Stimulated activated CD4-positive, alpha-beta T cell treated with anti-CD3 and anti-CD28 coated beads, Interleukin-1b, Interleukin-23, amount 100 ng/mL, for 4 hours (primary cell): Measurements from ENCODE around the gene FAM78A.
"Not testable (repeated sequence)": the region's sequence is repeated elsewhere in the genome, so short reads cannot be mapped to it uniquely, and the experiment has no call there.

Experiments
- DNase-seq, 2 donors: peaks; one replicate each; pipeline ENCODE4 v3.0.0-alpha.2; 2020; ENCODE audit warnings: low read depth in 2 of 2

Gene FAM78A

GRCh38 chr9:131266266-131267229 lies 9.8 kb downstream of the FAM78A start:
- DNase-seq = no peak

GRCh38 chr9:131264231-131264630 lies 12.1 kb downstream of the FAM78A start:
- DNase-seq = no peak

- no peak for DNase-seq
Observed at GRCh38 chr9:131263701-131264100, 12.6 kb downstream of the FAM78A start.

- DNase-seq = not testable (repeated sequence)
Observed at GRCh38 chr9:131263033-131263343, 13.3 kb downstream of the FAM78A start.

- no peak for DNase-seq
Observed at GRCh38 chr9:131262327-131263032, 13.8 kb downstream of the FAM78A start.

- no peak for DNase-seq
Observed at GRCh38 chr9:131260751-131261452, 15.4 kb downstream of the FAM78A start.

GRCh38 chr9:131259916-131260597 lies 16.3 kb downstream of the FAM78A start:
- DNase-seq = no peak

- no peak for DNase-seq
Observed at GRCh38 chr9:131259432-131259898, 16.8 kb downstream of the FAM78A start.

GRCh38 chr9:131258698-131259431 lies 17.4 kb downstream of the FAM78A start:
- no peak for DNase-seq

GRCh38 chr9:131258186-131258585 lies 18.1 kb downstream of the FAM78A start:
- DNase-seq = no peak

- DNase-seq = no peak
Observed at GRCh38 chr9:131257266-131258025, 18.9 kb downstream of the FAM78A start.

- no peak for DNase-seq
Observed at GRCh38 chr9:131255676-131256197, 20.6 kb downstream of the FAM78A start.

- DNase-seq = no peak
Observed at GRCh38 chr9:131254626-131255025, 21.7 kb downstream of the FAM78A start.

- DNase-seq = no peak
Observed at GRCh38 chr9:131253891-131254491, 22.3 kb downstream of the FAM78A start.

- no peak for DNase-seq
Observed at GRCh38 chr9:131252120-131252519, 24.2 kb downstream of the FAM78A start.

GRCh38 chr9:131246618-131247017 lies 29.7 kb downstream of the FAM78A start:
- no peak for DNase-seq

GRCh38 chr9:131244331-131244730 lies 32.0 kb downstream of the FAM78A start:
- DNase-seq = not testable (repeated sequence)

- no peak for DNase-seq
Observed at GRCh38 chr9:131240047-131240921, 36.0 kb downstream of the FAM78A start.
